Measurements from ENCODE around the gene ANKRD2.
"Not testable (repeated sequence)": the region's sequence is repeated elsewhere in the genome, so short reads cannot be mapped to it uniquely, and the experiment has no call there.

The ANKRD2 gene

DNA sequence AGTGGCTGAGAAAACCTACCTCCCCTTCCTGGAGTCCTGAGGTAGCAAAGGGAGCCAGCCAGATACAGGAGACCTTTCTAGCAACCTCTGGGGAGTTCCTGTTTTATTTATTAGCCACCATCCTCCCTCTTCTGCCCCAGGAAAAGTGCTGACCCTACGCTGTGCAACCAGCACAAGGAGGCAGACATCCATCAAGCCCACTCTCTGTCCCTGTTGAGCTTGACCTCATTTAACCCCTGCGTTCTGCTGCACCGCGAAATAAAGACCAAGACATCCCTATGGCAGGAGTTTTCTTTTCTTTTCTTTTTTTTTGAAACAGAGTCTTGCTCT is 25.3 kb upstream of the ANKRD2 start:
- DNase-seq, result no peak

DNA sequence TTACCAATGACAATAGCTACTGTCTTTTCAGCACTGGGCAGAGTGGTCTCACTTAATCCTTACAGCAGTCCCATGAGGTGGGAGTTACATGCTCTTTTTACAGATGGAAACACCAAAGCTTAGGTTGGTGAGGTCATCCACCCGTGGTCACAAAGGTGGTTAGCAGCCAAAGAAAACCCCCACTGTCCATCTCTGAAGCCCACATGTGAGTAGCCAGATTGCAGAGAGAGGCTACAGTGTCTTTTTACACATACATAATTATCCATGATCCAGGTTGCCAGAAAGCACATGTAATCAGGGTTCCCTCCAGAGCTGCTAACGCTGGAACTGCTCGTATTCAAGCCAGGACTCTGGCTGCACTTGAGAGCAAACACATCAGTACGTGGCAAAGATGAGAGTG is 24.6 kb upstream of the ANKRD2 start:
- DNase-seq, result no peak

DNA sequence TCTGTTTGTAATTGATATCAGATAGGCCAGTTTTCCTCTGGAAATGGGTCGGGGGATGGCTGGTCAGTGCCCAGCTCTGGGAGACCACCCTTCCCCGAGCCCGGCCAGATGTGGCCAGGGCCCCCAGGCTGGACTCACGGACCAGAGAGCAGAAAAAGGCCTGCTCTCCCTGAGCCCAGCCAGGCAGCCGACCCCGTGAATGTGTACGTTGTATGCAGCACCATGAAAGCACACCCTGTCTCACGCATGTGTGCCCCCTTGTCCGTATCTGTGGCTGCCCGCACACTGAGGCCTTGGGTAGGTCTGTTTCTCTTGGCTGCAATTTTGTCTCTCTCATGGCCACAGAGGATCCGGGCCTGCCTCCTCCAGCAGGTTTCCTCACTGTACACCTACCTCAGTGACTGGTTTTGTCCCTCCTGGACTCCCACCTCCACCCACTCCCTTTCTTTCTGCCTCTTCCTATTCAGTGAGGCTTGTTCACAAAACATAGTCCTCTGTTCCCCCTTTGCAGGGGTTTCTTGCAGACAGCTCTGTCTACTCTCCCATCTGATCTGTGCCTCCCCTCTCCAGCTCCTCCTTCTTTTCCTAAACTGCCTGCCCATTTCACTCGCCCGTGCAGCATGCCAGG is 23.6 kb upstream of the ANKRD2 start:
- no peak for DNase-seq

DNA sequence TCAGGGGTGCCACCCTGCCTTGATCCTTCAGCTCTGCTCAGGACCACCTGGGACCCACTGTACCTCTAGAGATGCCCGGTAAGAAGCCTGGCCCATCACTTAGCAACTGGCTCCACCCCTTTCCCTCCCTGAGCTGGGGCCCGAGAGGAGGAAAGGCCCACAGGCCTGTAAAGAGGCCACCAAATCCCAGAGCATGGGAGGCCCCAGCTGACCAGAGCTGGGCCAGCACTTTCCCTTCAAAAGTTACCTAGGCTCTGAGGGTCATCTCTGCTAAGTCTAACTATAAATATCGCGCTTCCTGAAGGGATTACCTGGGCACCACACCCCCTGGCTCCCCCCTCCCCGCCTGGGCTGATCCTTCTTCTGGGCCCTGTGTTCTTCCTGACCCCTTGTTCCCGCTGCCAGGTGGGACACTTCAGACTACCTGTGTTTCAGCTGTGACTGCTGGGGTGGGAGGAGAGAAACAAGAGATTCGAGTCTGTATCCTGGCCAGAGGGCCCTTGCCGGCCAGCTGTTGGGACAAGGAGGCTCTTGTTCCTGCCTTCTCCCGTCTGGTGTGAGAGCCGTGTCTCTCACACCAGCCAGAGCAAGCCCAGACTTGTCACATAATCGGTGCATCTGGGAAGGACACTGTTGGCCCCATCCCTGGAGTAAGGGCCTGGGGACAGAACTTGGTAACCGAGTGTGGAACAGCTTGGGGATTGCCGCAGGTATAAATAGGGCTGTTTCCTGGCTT is 22.8 kb upstream of the ANKRD2 start:
- no peak for DNase-seq

DNA sequence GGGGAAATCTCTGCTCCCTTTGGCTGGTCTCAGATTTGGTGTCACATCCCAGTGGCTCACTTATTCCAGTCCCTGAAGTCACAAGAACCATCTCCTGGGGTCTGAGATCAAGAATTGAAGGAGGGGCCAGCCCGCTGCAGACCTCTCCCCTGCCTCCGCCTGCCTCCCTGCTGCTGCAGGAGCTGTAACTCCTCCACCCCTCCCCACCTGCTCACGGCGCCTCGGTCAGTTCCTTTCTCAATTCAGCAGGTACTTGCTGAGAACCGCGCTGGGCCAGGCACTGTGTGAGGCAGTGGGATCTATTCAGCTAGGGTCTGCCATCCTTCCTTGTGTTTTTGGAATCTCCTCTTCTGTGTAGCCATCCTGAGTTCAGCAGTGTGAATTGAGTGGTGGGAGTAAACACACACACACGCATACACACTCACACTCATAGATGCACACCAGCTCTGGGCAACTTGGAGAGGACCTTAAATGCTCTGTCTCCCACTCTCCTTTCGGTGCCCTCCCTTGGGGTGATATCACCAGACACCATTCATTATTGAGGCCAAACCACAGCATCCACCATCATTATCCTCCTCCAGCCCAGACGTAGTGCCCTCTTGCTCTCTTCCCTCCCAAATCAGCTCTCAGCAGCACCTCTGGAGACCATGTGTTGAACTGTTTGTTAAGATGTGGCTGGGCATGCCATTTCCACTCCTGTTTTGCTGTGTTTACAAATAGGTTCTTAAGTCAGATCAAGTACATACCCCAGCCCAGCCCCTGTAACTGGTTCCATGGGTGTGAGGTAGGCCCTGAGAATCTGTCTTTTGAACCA is 22.0 kb upstream of the ANKRD2 start:
- DNase-seq, result no peak

DNA sequence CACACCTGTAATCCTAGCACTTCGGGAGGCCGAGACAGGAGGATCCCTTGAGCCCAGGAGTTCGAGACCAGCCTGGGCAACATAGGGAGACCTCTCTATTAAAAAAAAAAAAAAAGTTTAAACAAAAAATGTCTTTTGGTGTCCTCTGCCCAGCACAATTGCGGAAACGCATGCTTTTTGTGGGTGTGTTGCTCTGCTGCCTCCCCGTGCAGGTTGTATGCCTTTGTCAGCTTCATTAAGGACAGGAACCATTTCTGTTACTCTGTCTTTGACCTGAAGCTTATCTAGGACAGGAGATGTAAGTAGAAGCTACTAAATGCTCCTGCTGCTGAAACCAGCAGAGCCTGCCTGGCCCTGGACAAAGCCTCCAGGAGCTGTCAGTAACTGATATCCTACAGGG is 21.3 kb upstream of the ANKRD2 start:
- no peak for DNase-seq

DNA sequence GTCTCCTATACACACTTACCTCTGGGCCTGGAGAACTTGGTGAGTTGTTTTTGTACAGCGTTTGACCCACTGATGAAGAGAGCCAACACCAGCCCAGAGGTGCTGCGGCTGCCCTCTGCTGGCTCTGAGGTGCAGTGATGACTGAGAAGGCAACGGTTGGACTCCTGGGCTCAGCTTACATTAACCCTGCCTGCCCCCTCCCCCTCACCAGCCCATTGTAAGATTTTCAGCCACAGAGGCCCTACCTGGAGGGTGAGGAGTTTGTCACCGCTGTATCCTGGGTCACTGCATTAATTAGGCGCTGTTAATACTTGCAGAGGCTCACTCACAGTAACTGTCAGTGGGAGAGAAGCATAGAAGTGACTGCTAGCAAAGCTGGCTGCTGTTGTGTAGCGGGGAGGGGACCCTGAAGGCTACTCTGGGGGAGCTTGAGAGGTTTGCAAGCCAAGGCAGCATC is 19.0 kb upstream of the ANKRD2 start:
- DNase-seq, result peak; percentile 27

DNA sequence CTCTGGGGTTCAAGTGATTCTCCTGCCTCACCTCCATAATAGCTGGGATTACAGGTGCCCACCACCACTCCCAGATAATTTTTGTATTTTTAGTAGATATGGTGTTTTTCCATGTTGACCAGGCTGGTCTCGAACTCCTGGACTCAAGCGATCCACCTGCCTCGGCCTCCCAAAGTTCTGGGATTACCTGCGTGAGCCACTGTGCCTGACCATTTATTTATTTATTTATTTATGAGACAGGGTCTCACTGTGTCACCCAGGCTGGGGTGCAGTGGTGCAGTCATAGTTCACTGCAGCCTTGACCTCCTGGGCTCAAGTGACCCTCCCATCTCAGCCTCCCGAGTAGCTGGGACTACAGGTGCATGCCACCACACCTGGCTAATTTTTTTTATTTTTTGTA is 18.2 kb upstream of the ANKRD2 start:
- DNase-seq, result not testable (repeated sequence)

DNA sequence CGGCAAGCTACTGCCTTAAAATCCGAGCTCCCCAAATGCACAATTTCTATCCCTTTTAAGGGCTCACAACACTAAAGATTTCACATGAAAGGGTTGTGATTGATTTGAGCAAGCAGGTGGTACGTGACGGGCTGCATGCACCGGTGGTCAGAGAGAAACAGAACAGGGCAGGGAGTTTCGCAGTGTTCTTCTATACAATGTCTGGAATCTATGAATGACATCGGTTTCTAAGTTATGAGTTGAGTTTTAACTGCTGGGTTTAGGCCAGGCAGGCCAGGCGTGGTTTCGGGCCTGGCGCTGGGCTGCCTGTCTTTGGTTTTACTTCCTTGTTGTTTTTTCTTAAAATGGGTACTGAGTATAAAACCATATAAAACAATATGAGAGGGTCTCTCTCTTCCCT is 17.0 kb upstream of the ANKRD2 start:
- DNase-seq, result not testable (repeated sequence)

DNA sequence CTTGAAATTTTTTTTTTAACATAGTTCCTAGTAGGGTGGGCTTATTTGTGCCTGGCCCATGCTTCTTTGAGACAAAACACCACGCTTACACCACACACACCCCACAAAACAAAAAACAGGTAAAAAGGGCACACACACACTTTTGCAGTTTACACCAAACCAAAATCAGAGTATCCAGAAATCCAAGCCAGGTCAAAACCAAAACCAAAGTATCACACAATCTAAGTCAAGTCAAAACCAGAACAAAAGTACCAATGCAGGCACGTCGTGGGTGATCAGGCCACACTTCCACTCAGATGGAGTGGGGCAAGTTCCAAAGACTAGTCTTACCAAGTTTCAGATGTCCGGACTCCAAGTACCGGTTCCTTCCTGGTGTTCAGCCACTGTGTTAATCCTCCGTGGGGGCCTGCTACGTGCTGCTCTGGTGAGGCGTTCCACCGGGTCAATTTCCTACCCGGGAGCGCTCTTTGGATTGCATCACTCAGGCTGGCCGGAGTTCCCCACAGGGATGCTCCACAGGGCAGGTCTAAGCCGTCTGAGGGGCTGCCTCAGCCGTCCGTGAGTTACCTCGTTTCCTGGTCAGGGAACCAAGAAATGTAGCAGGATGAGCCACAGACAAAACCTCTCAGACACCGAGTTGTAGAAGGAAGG is 11.7 kb upstream of the ANKRD2 start:
- not testable (repeated sequence) for DNase-seq

DNA sequence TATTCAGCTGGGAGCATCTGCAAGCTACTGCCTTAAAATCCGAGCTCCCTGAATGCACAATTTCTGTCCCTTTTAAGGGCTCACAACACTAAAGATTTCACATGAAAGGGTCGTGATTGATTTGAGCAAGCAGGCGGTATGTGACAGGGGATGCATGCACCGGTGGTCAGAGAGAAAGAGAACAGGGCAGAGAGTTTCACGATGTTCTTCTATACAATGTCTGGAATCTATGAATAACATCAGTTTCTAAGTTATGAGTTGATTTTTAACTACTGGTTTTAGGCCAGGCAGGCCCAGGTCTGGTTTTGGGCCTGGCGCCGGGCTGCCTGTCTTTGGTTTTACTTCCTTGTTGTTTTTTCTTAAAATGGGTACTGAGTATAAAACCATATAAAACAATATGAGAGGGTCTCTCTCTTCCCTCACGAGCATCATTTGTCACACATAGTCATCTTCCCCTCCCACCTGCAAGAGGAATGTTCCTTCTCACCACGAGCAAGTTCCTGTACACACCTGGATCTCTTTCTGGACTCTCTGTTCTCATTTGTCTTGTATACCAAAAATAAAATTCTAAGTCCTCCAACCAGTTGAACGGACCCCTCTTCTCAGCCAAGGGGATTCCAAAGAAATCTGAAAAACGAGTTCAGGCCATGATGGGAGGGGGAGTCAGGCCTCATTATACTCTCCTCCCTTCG is 11.0 kb upstream of the ANKRD2 start:
- not testable (repeated sequence) for DNase-seq

DNA sequence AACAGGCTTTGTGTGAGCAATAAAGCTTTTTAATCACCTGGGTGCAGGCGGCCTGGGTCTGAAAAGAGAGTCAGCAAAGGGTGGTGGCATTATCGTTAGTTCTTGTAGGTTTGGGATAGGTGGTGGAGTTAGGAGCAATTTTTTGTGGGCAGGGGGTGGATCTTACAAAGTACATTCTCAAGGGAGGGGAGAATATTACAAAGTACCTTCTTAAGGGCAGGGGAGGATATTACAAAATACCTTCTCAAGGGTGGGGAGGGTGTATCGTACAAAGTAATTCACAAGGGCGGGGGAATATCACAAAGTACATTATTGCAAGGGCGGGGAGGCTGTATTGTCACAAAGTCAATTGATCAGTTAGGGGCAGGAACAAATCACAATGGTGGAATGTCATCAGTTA is 10.2 kb upstream of the ANKRD2 start:
- DNase-seq, result not testable (repeated sequence)

DNA sequence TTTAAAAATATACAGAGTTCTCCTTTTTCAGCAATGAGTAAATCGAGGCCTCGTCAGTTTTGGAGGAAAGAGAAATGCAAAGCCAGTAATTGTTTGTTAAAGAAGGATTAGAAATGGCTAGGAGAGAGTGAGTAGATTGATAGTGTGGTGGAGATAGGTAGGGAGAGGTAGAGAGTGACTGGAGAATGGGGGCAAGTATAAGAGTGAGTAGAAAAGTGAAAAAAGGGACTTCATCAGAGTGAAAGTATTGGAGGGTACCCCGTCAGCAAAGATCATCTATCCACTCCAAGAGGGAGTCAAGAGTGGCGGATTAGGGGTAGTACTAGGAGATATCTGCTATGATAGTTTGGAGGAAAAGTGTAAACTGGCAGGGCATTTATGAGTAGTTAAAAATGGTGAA is 9.2 kb upstream of the ANKRD2 start:
- no peak for DNase-seq

DNA sequence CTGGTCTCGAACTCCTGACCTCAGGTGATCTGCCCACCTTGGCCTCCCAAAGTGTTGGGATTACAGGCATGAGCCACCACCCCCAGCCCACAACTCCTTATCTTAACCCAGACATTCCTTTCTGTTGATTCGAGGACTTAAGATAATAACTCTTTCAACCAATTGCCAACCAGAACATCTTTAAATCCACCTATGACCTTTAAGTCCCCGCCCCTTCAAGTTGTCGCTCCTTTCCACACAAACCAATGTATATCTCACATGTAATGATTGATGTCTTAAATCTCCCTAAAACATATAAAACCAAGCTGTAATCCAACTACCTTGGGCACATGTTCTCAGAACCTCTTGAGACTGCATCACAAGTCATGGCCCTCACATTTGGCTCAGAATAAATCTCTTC is 7.8 kb upstream of the ANKRD2 start:
- no peak for DNase-seq

DNA sequence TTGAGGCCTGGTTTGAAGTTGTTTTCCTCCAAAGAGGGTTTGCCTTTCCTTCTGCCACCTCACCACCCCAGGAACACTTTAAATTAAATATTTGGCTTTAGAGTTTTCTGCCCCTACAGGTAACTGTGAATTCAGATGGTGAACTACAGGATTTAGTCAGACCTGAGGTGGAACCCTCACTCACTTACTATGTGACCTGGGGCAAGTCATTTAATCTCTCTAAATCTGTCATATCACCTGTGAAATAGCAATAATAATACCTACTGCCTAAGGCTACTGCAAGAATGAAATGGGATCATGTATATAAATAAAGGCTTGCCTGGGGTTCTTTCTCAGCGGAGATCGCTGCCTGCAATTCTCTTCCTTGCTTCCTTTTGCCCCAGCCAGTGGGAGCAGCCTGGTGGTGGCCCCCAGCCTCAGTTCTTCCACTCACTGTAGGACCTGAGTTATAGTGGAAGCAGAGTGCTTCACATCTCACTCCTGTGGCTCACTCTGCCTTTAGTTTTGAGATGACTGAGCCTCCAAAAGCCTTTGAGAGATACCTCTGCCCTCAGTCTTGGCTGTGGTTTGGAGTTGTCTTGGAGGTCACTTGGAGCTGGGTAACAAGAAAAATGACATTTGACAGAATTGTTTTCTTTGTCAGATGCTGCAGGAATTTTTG is 6.1 kb upstream of the ANKRD2 start:
- no peak for DNase-seq

DNA sequence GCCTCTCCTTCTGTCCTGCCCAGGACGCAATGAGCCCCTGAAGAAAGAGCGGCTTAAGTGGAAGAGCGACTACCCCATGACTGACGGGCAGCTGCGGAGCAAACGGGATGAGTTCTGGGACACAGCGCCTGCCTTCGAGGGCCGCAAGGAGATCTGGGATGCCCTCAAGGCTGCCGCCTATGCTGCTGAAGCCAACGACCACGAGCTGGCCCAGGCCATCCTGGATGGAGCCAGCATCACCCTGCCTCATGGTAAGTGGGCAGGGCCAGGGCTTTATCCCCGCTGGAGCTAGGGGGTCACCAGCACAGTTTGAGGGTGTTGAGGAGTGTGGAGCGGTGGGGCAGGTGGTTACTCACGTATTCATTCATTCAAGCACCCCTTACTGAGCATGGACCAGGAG is 4.7 kb upstream of the ANKRD2 start:
- no peak for DNase-seq

DNA sequence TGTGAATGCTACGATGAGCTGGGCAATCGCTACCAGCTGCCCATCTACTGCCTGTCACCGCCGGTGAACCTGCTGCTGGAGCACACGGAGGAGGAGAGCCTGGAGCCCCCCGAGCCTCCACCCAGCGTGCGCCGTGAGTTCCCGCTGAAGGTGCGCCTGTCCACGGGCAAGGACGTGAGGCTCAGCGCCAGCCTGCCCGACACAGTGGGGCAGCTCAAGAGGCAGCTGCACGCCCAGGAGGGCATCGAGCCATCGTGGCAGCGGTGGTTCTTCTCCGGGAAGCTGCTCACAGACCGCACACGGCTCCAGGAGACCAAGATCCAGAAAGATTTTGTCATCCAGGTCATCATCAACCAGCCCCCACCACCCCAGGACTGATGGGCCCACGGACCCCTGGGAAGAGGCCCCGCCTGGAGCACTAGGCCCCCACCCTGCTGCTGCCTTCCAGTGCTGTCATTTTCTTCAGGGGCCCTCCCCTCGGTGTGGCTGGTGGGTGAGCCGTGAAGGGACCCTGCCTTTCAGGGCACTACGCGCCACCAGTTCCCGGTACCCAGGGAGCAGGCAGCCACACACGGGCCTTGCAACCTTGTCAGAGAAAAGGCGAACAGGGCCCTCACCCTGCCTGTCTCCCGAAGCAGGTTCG is 2.3 kb upstream of the ANKRD2 start:
- no peak for DNase-seq

DNA sequence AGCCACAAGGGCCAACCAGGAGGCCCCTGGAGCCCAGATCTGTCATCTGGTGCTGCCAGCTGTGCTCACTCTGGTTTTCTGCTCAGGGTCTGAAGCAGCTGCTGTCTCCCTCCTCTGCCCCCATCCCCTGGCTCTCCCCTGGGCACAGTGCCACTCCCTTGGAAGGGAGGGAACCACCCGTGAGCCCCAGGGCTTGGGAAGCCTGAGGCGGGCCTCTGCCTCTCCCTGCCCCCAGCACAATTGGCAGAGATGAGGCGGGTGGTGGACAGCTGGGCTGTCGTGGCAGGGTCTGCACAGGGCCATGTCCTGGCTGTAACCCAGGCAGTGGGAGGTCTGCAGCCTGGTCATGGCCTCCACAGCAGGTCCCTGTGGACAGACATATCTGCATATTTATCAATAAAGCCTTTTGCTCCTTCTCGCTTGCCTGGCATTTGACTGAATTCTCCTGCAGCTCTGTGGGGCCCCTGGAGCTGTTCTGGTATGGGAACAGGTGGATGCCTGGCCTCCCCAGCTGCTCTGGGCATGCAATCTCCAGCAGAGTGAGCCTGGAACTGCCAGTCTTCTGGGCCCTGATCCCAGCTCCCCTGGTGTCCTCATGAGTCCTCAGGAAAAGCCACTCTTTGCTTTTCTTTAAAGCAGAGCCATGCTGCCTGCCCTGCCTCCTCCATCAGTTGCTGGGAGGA is 1.6 kb upstream of the ANKRD2 start:
- DNase-seq, result no peak

DNA sequence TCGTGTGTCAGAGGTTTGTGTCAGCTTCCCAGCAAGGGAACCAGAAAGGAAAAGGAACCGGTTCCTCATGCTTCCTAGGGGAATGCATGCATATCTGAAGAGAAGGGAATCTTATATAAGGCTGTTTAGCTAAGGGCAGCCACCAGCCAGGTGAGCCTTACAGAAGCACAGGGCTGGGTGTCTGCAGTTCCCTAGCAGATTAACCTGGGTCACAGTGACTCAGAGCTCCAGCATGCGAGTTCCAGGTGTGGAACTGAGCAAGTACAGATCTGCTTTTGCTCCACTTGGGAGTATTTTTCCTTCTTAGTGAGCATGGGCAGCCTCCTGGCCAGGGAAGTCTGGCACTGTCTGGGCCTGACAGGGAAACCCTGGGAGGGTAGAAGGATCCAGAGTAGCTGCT is 957 bp upstream of the ANKRD2 start:
- DNase-seq, result no peak

DNA sequence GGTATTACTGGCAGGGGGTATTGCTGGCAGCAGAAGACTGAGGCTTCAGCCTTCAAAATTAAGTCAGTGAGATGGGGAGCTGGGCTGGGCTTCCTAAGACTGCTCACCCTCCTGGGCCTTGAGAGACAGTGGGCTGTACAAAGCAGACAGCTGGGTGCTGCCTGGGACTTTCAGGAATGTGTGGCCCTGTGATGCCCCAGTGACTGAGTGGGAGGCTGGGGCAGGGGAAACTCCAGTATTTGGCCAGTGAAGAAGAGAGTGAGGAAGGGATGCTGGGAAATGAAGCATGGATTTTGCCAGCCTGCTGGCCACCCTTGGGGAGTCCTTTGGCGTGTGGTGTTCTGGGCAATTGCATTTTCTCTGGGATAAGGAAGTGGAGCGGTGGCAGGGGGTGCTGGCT is 442 bp downstream of the ANKRD2 start:
- DNase-seq, result no peak

DNA sequence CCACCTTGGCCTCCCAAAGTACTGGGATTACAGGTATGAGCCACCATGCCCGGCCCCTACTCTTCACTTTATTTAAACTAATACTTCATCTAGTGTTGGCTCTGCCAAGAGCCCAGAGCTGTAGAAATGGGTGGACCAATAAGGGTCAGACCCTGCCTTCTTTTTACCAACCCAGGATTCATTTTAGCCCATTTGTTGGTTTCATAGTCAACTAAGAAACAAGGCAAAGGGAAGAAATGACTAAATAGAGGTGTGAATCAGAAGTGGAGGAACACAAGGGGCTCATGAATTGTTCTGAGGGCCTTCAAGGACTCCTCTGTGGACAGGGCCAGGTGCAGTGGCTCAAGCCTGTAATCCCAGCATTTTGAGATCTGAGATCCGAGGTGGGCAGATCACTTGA is 1.1 kb downstream of the ANKRD2 start:
- DNase-seq, result no peak
